ENCODE data around the gene IL12B. TPM values are rescaled to one million over a fixed set of nuclear protein-coding genes. Genes with fewer than 3 reads are reported as not detected.
"Not testable (repeated sequence)": the region's sequence is repeated elsewhere in the genome, so short reads cannot be mapped to it uniquely, and the experiment has no call there.

IL12B gene
- total RNA-seq, 2 experiments from 2014 or later = not detected

GRCh38 chr5:159359408-159359807, 29.1 kb upstream of the IL12B start:
- Mint-ChIP-seq H3K36me3 (ENCODE audit: low read depth) (no peaks in the 10 kb centered on the region), H3K9me3 (no peaks in the 10 kb centered on the region), H3K4me3 (no peak overlapping the region), H3K4me1 (ENCODE audit: low read depth) (no peaks in the 10 kb centered on the region), H3K27me3 (peaks cover 5% of the 10 kb centered on the region), H3K27ac (no peak overlapping the region)
- no peak for DNase-seq
- no peak for ATAC-seq
- no peak for TF ChIP-seq CTCF (IDR thresholded peaks at IDR 0.05)
- ChIA-PET POLR2A (no interaction called here), CTCF (interaction anchor here (1.0 to 1.5 kb wide), 2 partner anchors 19 to 27 kb away, joined by 3 read pairs; no protein-coding TSS in a partner anchor)
- intact Hi-C loops (cut with micrococcal nuclease) = no loop called here

- no peak overlapping the region for H3K27ac Mint-ChIP-seq
- ATAC-seq = no peak
- intact Hi-C loops (cut with micrococcal nuclease) = no loop called here
- no peak overlapping the region for H3K4me3 Mint-ChIP-seq
- peaks cover 8% of the 10 kb centered on the region for H3K27me3 Mint-ChIP-seq
- no peak for TF ChIP-seq CTCF (IDR thresholded peaks at IDR 0.05)
- ChIA-PET POLR2A (interaction anchor here (1.1 kb wide), 1 partner anchor 123 kb away, joined by 3 read pairs; no protein-coding TSS in a partner anchor), CTCF (interaction anchor here (1.4 kb wide), 1 partner anchor 13 kb away, joined by 3 read pairs; no protein-coding TSS in a partner anchor)
- DNase-seq = no peak
- no peaks in the 10 kb centered on the region for H3K4me1 Mint-ChIP-seq (ENCODE audit: low read depth)
- no peaks in the 10 kb centered on the region for H3K9me3 Mint-ChIP-seq
- no peaks in the 10 kb centered on the region for H3K36me3 Mint-ChIP-seq (ENCODE audit: low read depth)
Measured at GRCh38 chr5:159353661-159354252, 23.5 kb upstream of the IL12B start.

GRCh38 chr5:159350644-159351043, 20.4 kb upstream of the IL12B start:
- CTCF ChIA-PET; intact Hi-C loops (cut with micrococcal nuclease); POLR2A ChIA-PET: not testable (repeated sequence)

GRCh38 chr5:159350216-159350615, 19.9 kb upstream of the IL12B start:
- DNase-seq; H3K36me3 Mint-ChIP-seq (ENCODE audit: low read depth); H3K27ac Mint-ChIP-seq; ATAC-seq; H3K9me3 Mint-ChIP-seq; H3K4me1 Mint-ChIP-seq (ENCODE audit: low read depth); H3K4me3 Mint-ChIP-seq; H3K27me3 Mint-ChIP-seq; CTCF ChIA-PET; POLR2A ChIA-PET; intact Hi-C loops (cut with micrococcal nuclease): not testable (repeated sequence)

More at GRCh38 chr5:159350644-159351043, 20.4 kb upstream of the IL12B start:
- not testable (repeated sequence) for H3K4me3 Mint-ChIP-seq; DNase-seq; ATAC-seq; H3K36me3 Mint-ChIP-seq (ENCODE audit: low read depth); H3K4me1 Mint-ChIP-seq (ENCODE audit: low read depth); H3K9me3 Mint-ChIP-seq; H3K27ac Mint-ChIP-seq; H3K27me3 Mint-ChIP-seq

GRCh38 chr5:159345861-159346260, 15.6 kb upstream of the IL12B start:
- intact Hi-C loops (cut with micrococcal nuclease) = no loop called here
- ChIA-PET POLR2A (no interaction called here), CTCF (interaction anchor here (2.1 kb wide), 1 partner anchor 14 kb away, joined by 6 read pairs; no protein-coding TSS in a partner anchor)
- H3K36me3 Mint-ChIP-seq (ENCODE audit: low read depth) = peaks cover 4% of the 10 kb centered on the region
- H3K4me3 Mint-ChIP-seq = no peak overlapping the region
- DNase-seq (no peak), ATAC-seq (no peak)
- H3K4me1 Mint-ChIP-seq (ENCODE audit: low read depth) = peaks cover 19% of the 10 kb centered on the region
- no peak overlapping the region for H3K27ac Mint-ChIP-seq
- no peak for TF ChIP-seq CTCF (IDR thresholded peaks at IDR 0.05)
- H3K9me3 Mint-ChIP-seq = peaks cover 3% of the 10 kb centered on the region
- peaks cover 4% of the 10 kb centered on the region for H3K27me3 Mint-ChIP-seq

GRCh38 chr5:159345336-159345735, 15.0 kb upstream of the IL12B start:
- Mint-ChIP-seq H3K4me1 (ENCODE audit: low read depth) (peaks cover 24% of the 10 kb centered on the region), H3K9me3 (peaks cover 3% of the 10 kb centered on the region), H3K27ac (no peak overlapping the region), H3K27me3 (peaks cover 4% of the 10 kb centered on the region), H3K36me3 (ENCODE audit: low read depth) (peaks cover 4% of the 10 kb centered on the region), H3K4me3 (no peak overlapping the region)
- no peak for ATAC-seq
- DNase-seq = no peak
- intact Hi-C loops (cut with micrococcal nuclease) = no loop called here
- ChIA-PET POLR2A (no interaction called here), CTCF (no interaction called here)
- TF ChIP-seq CTCF (IDR thresholded peaks at IDR 0.05) = no peak

All from activated CD8-positive, alpha-beta T cell treated with anti-CD3 and anti-CD28 coated beads for 36 hours (primary cell).